ENCODE measurements around the gene ATP13A5. TPM values are rescaled to one million over a fixed set of nuclear protein-coding genes. Genes with fewer than 3 reads are reported as not detected.

The ATP13A5 gene
- total RNA-seq, 1 experiment from 2014 or later = not detected

DNA sequence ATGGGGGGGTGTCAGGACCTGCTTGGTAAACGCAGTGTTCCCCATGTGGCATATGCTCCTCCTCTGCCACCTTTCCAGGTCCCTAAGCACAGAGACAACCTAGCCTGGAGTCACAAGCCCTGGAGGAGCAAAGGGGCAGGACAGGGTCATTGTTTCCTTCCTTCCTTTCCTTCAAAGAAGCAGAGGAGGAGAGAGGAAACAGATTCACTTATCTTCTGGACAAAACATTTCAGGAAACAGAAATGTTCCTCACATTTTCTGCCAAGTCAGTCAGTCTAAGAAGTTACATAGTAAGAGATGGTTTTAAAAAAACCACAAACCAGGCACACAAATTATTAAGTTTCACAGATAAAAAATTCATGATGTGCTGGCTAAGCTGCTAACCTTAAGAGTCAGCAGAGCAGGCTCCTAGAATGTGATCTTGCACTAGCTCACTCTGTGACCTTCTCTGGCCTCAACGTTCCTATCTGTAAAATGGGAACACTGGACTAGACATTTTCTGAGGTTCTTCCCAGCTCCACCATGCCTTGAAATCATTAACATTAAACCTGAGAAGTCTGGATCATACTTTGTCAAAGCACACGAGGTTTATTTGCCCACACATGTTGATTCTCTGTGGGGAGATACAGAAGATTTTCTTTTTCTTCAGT is 47.9 kb downstream of the ATP13A5 start:
- H3K36me3 ChIP-seq = no peaks in the 10 kb centered on the region
- H3K9me3 ChIP-seq (replicated peaks) = no peaks in the 10 kb centered on the region
- no peak overlapping the region for H3K27ac ChIP-seq
- no peaks in the 10 kb centered on the region for H3K27me3 ChIP-seq (replicated peaks)
- no peak for DNase-seq (ENCODE audit: low read depth in 1 of 2, low spot score in 2 of 2)
- H3K4me3 ChIP-seq = no peak overlapping the region
- no peaks in the 10 kb centered on the region for H3K4me1 ChIP-seq (replicated peaks)

DNA sequence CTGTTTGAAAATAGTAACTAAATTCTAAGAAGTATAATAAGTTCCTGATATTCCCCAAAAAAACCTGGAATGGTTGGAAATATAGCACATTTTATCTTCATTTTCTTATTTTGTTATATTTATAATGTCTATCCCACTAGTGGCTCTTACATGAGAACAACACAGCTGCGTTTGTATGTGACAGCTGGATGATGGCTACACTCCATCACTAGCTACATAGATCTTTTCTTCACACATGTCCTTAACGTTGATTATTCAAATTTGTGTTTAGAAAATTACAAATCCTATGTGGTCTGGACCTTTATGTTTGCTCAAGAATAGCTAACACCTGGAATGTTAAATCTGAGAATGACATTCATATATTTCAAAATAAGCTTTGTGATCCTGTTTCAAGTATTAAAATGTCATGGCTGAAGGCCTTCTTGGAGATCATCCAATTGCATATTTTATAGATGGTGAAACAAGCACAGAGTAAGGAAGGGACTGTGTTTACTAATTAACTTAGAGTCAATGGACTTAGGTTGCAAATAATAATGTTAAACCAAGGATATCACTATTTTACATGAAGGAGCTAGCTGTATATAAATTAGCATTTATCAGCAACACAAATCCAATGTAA is 60.8 kb downstream of the ATP13A5 start:
- no peaks in the 10 kb centered on the region for H3K4me1 ChIP-seq (replicated peaks)
- H3K27ac ChIP-seq = no peak overlapping the region
- no peaks in the 10 kb centered on the region for H3K9me3 ChIP-seq (replicated peaks)
- no peak for DNase-seq (ENCODE audit: low read depth in 1 of 2, low spot score in 2 of 2)
- no peak overlapping the region for H3K4me3 ChIP-seq
- no peaks in the 10 kb centered on the region for H3K36me3 ChIP-seq
- H3K27me3 ChIP-seq (replicated peaks) = no peaks in the 10 kb centered on the region

DNA sequence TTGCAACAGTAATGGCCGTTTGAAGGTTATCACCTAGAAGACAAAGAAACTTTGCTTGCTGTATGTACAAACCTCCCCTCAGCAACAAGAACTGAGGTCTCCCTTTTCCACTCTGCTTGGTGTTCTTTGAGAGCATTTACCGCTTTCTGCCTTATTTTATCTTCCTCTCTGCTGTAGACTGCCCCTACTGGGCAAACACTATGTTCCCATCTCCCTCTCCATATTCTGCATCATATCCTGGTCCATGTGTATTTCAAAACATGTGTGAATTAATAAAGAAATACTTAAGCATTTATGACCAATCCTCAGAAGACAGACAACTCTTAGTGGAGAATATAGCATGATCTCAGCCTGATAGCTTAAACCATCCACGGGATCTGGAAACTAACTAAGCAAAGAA is 64.4 kb downstream of the ATP13A5 start:
- DNase-seq (ENCODE audit: low read depth in 1 of 2, low spot score in 2 of 2) = no peak
- Histone ChIP-seq H3K4me1 (replicated peaks) (no peaks in the 10 kb centered on the region), H3K4me3 (no peak overlapping the region), H3K9me3 (replicated peaks) (no peaks in the 10 kb centered on the region), H3K27me3 (replicated peaks) (no peaks in the 10 kb centered on the region), H3K36me3 (no peaks in the 10 kb centered on the region), H3K27ac (no peak overlapping the region)

- Histone ChIP-seq H3K4me1 (replicated peaks) (no peaks in the 10 kb centered on the region), H3K9me3 (replicated peaks) (no peaks in the 10 kb centered on the region), H3K27ac (no peak overlapping the region), H3K4me3 (no peak overlapping the region), H3K27me3 (replicated peaks) (no peaks in the 10 kb centered on the region), H3K36me3 (no peaks in the 10 kb centered on the region)
- no peak for DNase-seq (ENCODE audit: low read depth in 1 of 2, low spot score in 2 of 2)
Observed at GRCh38 chr3:193313061-193313958, 65.2 kb downstream of the ATP13A5 start.

- Histone ChIP-seq H3K9me3 (replicated peaks) (no peaks in the 10 kb centered on the region), H3K4me1 (replicated peaks) (no peaks in the 10 kb centered on the region), H3K4me3 (no peak overlapping the region), H3K27ac (no peak overlapping the region), H3K27me3 (replicated peaks) (no peaks in the 10 kb centered on the region), H3K36me3 (no peaks in the 10 kb centered on the region)
- no peak for DNase-seq (ENCODE audit: low read depth in 1 of 2, low spot score in 2 of 2)
Observed at GRCh38 chr3:193310914-193311723, 67.4 kb downstream of the ATP13A5 start.

DNA sequence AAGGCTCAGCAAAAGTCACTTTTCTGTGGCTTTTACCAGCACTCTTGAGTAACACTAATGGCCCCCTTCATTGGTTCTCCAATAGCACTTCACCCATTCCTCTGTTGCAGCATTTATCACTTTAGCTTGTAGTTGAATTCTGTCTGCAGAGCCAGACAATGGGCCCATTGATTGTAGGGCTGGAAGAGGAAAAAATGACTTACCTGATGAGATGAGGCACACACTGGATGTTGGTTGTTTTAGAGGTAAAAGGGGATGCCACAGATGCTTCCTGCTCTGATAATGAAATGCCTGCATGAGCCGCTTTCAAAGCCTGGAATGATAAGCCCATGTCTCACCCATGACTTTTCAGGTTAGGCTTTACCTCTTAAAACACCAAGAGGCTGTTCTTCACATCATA is 73.2 kb downstream of the ATP13A5 start:
- Histone ChIP-seq H3K27me3 (replicated peaks) (no peaks in the 10 kb centered on the region), H3K36me3 (no peaks in the 10 kb centered on the region), H3K4me1 (replicated peaks) (no peaks in the 10 kb centered on the region), H3K4me3 (no peak overlapping the region), H3K27ac (no peak overlapping the region), H3K9me3 (replicated peaks) (no peaks in the 10 kb centered on the region)
- no peak for DNase-seq (ENCODE audit: low read depth in 1 of 2, low spot score in 2 of 2)

DNA sequence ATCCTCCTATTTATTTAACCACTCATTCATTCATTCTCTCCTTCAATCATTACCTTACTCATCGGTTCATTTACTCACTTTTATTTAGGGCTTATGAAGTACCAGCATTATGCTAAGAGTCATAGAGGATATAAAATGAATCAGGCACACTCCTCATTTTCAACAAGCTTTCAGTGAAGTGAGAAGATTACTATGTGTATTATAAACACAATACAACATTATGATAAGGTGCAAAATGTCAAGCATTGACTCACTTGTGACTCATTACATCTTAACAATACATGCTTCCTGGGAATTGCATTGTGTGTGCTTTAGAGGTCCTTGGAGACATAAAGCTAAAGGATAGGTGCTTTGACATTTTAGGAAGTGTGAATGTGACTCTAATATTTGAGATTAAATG is 77.1 kb downstream of the ATP13A5 start:
- Histone ChIP-seq H3K27me3 (replicated peaks) (no peaks in the 10 kb centered on the region), H3K4me3 (no peak overlapping the region), H3K4me1 (replicated peaks) (peaks cover 3% of the 10 kb centered on the region; the same call in 1 of the 2 replicates), H3K9me3 (replicated peaks) (no peaks in the 10 kb centered on the region), H3K27ac (no peak overlapping the region), H3K36me3 (no peaks in the 10 kb centered on the region)
- DNase-seq (ENCODE audit: low read depth in 1 of 2, low spot score in 2 of 2) = peak in 1 of 2 experiments; percentile 4

GRCh38 chr3:193297421-193297820 is 81.1 kb downstream of the ATP13A5 start:
- DNase-seq (ENCODE audit: low read depth in 1 of 2, low spot score in 2 of 2) = peak in 1 of 2 experiments; percentile 26
- H3K36me3 ChIP-seq = no peaks in the 10 kb centered on the region
- H3K4me1 ChIP-seq (replicated peaks) = peaks cover 3% of the 10 kb centered on the region; the same call in 1 of the 2 replicates
- H3K4me3 ChIP-seq = no peak overlapping the region
- H3K27ac ChIP-seq = no peak overlapping the region
- no peaks in the 10 kb centered on the region for H3K27me3 ChIP-seq (replicated peaks)
- H3K9me3 ChIP-seq (replicated peaks) = no peaks in the 10 kb centered on the region

GRCh38 chr3:193295985-193296384 is 82.6 kb downstream of the ATP13A5 start:
- Histone ChIP-seq H3K4me3 (no peak overlapping the region), H3K9me3 (replicated peaks) (no peaks in the 10 kb centered on the region), H3K36me3 (no peaks in the 10 kb centered on the region), H3K27me3 (replicated peaks) (no peaks in the 10 kb centered on the region), H3K4me1 (replicated peaks) (peaks cover 3% of the 10 kb centered on the region; the same call in 1 of the 2 replicates), H3K27ac (no peak overlapping the region)
- DNase-seq (ENCODE audit: low read depth in 1 of 2, low spot score in 2 of 2) = no peak

DNA sequence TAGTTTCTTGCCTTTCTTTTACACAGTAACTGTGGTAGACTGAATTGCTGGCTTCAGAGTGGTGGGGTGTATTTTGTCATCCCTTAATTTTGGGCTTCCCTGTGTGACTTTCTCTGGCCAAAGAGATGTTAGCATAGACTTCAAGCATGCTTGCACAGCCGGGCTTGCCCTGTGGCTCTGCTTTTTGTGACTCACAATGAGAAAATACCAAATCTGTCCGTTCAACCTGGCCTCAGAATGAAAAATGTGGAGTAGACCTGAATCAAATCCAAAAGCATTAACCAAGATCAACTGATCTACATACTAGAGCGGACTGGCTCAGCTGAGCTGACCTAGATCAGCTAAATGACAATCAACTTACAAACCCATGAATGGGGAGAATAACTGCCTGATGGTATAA is 86.2 kb downstream of the ATP13A5 start:
- Histone ChIP-seq H3K9me3 (replicated peaks) (no peaks in the 10 kb centered on the region), H3K4me1 (replicated peaks) (no peaks in the 10 kb centered on the region), H3K36me3 (no peaks in the 10 kb centered on the region), H3K27me3 (replicated peaks) (no peaks in the 10 kb centered on the region), H3K4me3 (no peak overlapping the region), H3K27ac (no peak overlapping the region)
- DNase-seq (ENCODE audit: low read depth in 1 of 2, low spot score in 2 of 2) = no peak

GRCh38 chr3:193271101-193271840 is 107.3 kb downstream of the ATP13A5 start:
- H3K27me3 ChIP-seq (replicated peaks) = no peaks in the 10 kb centered on the region
- no peak overlapping the region for H3K4me3 ChIP-seq
- no peak for DNase-seq (ENCODE audit: low read depth in 1 of 2, low spot score in 2 of 2)

DNA sequence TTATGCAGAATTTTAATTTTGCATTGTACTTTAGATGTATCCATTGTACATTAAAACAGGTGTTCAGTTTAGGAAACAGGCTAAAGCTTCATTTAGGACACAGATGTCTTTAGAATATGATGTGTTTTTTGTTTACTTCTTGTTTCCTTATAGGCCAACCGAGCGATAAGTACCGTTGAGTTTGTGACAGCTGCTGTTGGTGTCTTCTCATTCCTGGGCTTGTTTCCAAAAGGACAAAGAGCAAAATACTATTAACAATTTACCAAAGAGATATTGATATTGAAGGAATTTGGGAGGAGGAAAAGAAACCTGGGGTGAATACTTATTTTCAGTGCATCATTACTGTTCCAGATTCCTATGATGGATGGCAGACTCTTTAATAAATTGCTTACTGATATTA is 108.1 kb downstream of the ATP13A5 start:
- Histone ChIP-seq H3K27ac (no peak overlapping the region), H3K27me3 (replicated peaks) (no peaks in the 10 kb centered on the region), H3K4me3 (no peak overlapping the region), H3K36me3 (no peaks in the 10 kb centered on the region), H3K9me3 (replicated peaks) (no peaks in the 10 kb centered on the region), H3K4me1 (replicated peaks) (no peaks in the 10 kb centered on the region)
- no peak for DNase-seq (ENCODE audit: low read depth in 1 of 2, low spot score in 2 of 2)

More at GRCh38 chr3:193271101-193271840, 107.3 kb downstream of the ATP13A5 start:
- Histone ChIP-seq H3K36me3 (no peaks in the 10 kb centered on the region), H3K9me3 (replicated peaks) (no peaks in the 10 kb centered on the region), H3K27ac (no peak overlapping the region), H3K4me1 (replicated peaks) (no peaks in the 10 kb centered on the region)

Data from SJSA1 (cell line).